Measurements from ENCODE around the gene PIK3R2.

GRCh38 chr19:18147396-18147795 is 5.6 kb upstream of the PIK3R2 start:
- TF ChIP-seq CTCF (IDR thresholded peaks at IDR 0.05) (no peak), POLR2AphosphoS5 (IDR thresholded peaks at IDR 0.05; ENCODE audit: low read depth, low read length) (no peak), SIN3A (IDR thresholded peaks at IDR 0.05; ENCODE audit: borderline replicate concordance, insufficient read depth, low read depth, low read length) (no peak)

All from Panc1 (cell line).